OCI-LY1 (cell line): ENCODE data around the gene MICAL2.

Source experiments
- H2AFZ ChIP-seq: fragments of 200-600 bp; sonication (generic), shearing (Covaris generic); 2 replicates; pipeline ENCODE4 v1.6.0; 2014; ENCODE audit warnings: antibody characterized with exemption, mild to moderate bottlenecking, low read length
- H3F3A ChIP-seq: fragments of 200-600 bp; sonication (generic), shearing (Covaris generic); 2 replicates; pipeline ENCODE4 v1.6.0; 2014; ENCODE audit warnings: mild to moderate bottlenecking, antibody characterized with exemption, low read length, moderate library complexity; ENCODE audit not compliant: insufficient read depth
- H3K27ac ChIP-seq: fragments of 200-600 bp; sonication (generic); 2 replicates; pipeline ENCODE4 v1.5.1; 2014; ENCODE audit warnings: low read length, mixed run types, mild to moderate bottlenecking, low read depth; ENCODE audit not compliant: poor library complexity, severe bottlenecking
- H3K27me3 ChIP-seq: fragments of 200-600 bp; sonication (generic); 2 replicates; pipeline ENCODE4 v1.6.0; 2014; ENCODE audit warnings: antibody characterized with exemption, mild to moderate bottlenecking, low read length, moderate library complexity; ENCODE audit not compliant: insufficient read depth
- H3K36me3 ChIP-seq: fragments of 200-600 bp; sonication (generic); 2 replicates; pipeline ENCODE4 v1.6.1; 2014; ENCODE audit warnings: mild to moderate bottlenecking, antibody characterized with exemption, low read length, moderate library complexity, mixed read lengths; ENCODE audit not compliant: insufficient read depth
- H3K4me1 ChIP-seq: fragments of 200-600 bp; sonication (generic); 2 replicates; pipeline ENCODE4 v1.5.1; 2014; ENCODE audit warnings: mild to moderate bottlenecking, low read length, moderate library complexity; ENCODE audit not compliant: insufficient read depth, severe bottlenecking
- H3K4me2 ChIP-seq: fragments of 200-600 bp; sonication (generic), shearing (Covaris generic); 2 replicates; pipeline ENCODE4 v1.6.1; 2014; ENCODE audit warnings: low read length
- H3K4me3 ChIP-seq: fragments of 200-600 bp; sonication (generic); 2 replicates; pipeline ENCODE4 v1.5.1; 2014; ENCODE audit warnings: low read length, low read depth, mild to moderate bottlenecking, mixed read lengths; ENCODE audit not compliant: poor library complexity, severe bottlenecking
- H3K79me2 ChIP-seq: fragments of 200-600 bp; shearing (Covaris generic); 2 replicates; pipeline ENCODE4 v1.6.1; 2016; ENCODE audit warnings: mixed run types, low read length, mixed read lengths; ENCODE audit not compliant: insufficient read depth
- H3K9ac ChIP-seq: fragments of 200-600 bp; sonication (generic), shearing (Covaris generic); 2 replicates; pipeline ENCODE4 v1.6.1; 2014; ENCODE audit warnings: mild to moderate bottlenecking, low read length, mixed read lengths
- H3K9me2 ChIP-seq: fragments of 200-600 bp; sonication (generic), shearing (Covaris generic); 2 replicates; pipeline ENCODE4 v1.6.1; 2014; ENCODE audit warnings: low read depth, mild to moderate bottlenecking, low read length, mixed read lengths
- H3K9me3 ChIP-seq: fragments of 200-600 bp; shearing (Covaris generic); 2 replicates; pipeline ENCODE4 v1.6.1; 2014; ENCODE audit warnings: low read length, mixed read lengths
- H4K20me1 ChIP-seq: fragments of 200-600 bp; sonication (generic), shearing (Covaris generic); 2 replicates; pipeline ENCODE4 v1.6.0; 2016; ENCODE audit warnings: mild to moderate bottlenecking, low read length; ENCODE audit not compliant: insufficient read depth
- CTCF ChIP-seq: fragments of 200-600 bp; sonication (generic), shearing (Covaris generic); IDR thresholded peaks from 2 replicates; pipeline ENCODE4 v1.5.1; 2017; ENCODE audit warnings: mild to moderate bottlenecking, antibody characterized with exemption, low read length, moderate library complexity, mixed read lengths
- EZH2 ChIP-seq: fragments of 200-600 bp; sonication (generic), shearing (Covaris generic); IDR thresholded peaks from 2 replicates; pipeline ENCODE4 v1.8.0; 2017; ENCODE audit warnings: borderline replicate concordance, mixed run types, mild to moderate bottlenecking, antibody characterized with exemption, low read length, moderate library complexity, mixed read lengths

Gene MICAL2

GRCh38 chr11:12168114-12168513, 57.7 kb downstream of the MICAL2 start:
- Histone ChIP-seq H2AFZ (no peak overlapping the region), H3K9me2 (no peaks in the 10 kb centered on the region), H3F3A (no peaks in the 10 kb centered on the region), H3K4me1 (no peaks in the 10 kb centered on the region), H3K4me3 (no peak overlapping the region), H3K4me2 (no peak overlapping the region), H3K27me3 (no peaks in the 10 kb centered on the region), H4K20me1 (no peaks in the 10 kb centered on the region), H3K36me3 (no peaks in the 10 kb centered on the region), H3K9ac (no peak overlapping the region), H3K27ac (no peak overlapping the region), H3K9me3 (no peaks in the 10 kb centered on the region), H3K79me2 (no peaks in the 10 kb centered on the region)
- TF ChIP-seq CTCF (no peak), EZH2 (no peak)

- H3K9me2 ChIP-seq: no peaks in the 10 kb centered on the region
- TF ChIP-seq EZH2 (no peak), CTCF (no peak)
- no peak overlapping the region for H3K4me3 ChIP-seq
- H3K27ac ChIP-seq: no peak overlapping the region
- H2AFZ ChIP-seq: no peak overlapping the region
- H3K27me3 ChIP-seq: no peaks in the 10 kb centered on the region
- H4K20me1 ChIP-seq: no peaks in the 10 kb centered on the region
- H3K9ac ChIP-seq: no peak overlapping the region
- no peak overlapping the region for H3K4me2 ChIP-seq
- H3K4me1 ChIP-seq: no peaks in the 10 kb centered on the region
- no peaks in the 10 kb centered on the region for H3F3A ChIP-seq
- H3K9me3 ChIP-seq: no peaks in the 10 kb centered on the region
- H3K36me3 ChIP-seq: no peaks in the 10 kb centered on the region
- H3K79me2 ChIP-seq: no peaks in the 10 kb centered on the region
Measured at GRCh38 chr11:12169822-12170221, 59.4 kb downstream of the MICAL2 start.

GRCh38 chr11:12170501-12170900, 60.1 kb downstream of the MICAL2 start:
- no peaks in the 10 kb centered on the region for H3K27me3 ChIP-seq
- H3F3A ChIP-seq: no peaks in the 10 kb centered on the region
- H3K4me2 ChIP-seq: no peak overlapping the region
- H3K9me2 ChIP-seq: no peaks in the 10 kb centered on the region
- H3K36me3 ChIP-seq: no peaks in the 10 kb centered on the region
- H3K9me3 ChIP-seq: no peaks in the 10 kb centered on the region
- no peaks in the 10 kb centered on the region for H4K20me1 ChIP-seq
- H2AFZ ChIP-seq: no peak overlapping the region
- no peaks in the 10 kb centered on the region for H3K4me1 ChIP-seq
- no peak overlapping the region for H3K27ac ChIP-seq
- TF ChIP-seq CTCF (no peak), EZH2 (no peak)
- H3K79me2 ChIP-seq: no peaks in the 10 kb centered on the region
- no peak overlapping the region for H3K4me3 ChIP-seq
- no peak overlapping the region for H3K9ac ChIP-seq
